Parathyroid adenoma (tissue), 2 donors: ENCODE results near the gene CSNK2A1.

Experiments used
- H2AFZ ChIP-seq: fragments of 300-600 bp; sonication (generic); one replicate; pipeline ENCODE4 v1.7.0; 2017; ENCODE audit warnings: antibody characterized with exemption, mild to moderate bottlenecking
- H3K27ac ChIP-seq: fragments of 300-600 bp; sonication (generic); one replicate; pipeline ENCODE4 v1.7.0; 2017
- H3K27me3 ChIP-seq: fragments of 300-600 bp; sonication (generic); one replicate; pipeline ENCODE4 v1.7.0; 2017; ENCODE audit warnings: low read length; ENCODE audit not compliant: control insufficient read depth, insufficient read depth
- H3K36me3 ChIP-seq: fragments of 300-600 bp; sonication (generic); one replicate; pipeline ENCODE4 v1.7.0; 2017; ENCODE audit warnings: low read length; ENCODE audit not compliant: control insufficient read depth, insufficient read depth
- H3K4me1 ChIP-seq: fragments of 300-600 bp; sonication (generic); one replicate; pipeline ENCODE4 v1.7.0; 2017; ENCODE audit warnings: control low read depth
- H3K4me2 ChIP-seq: fragments of 300-600 bp; sonication (generic); one replicate; pipeline ENCODE4 v1.7.0; 2017; ENCODE audit warnings: low read length
- H3K4me3 ChIP-seq: fragments of 300-600 bp; sonication (generic); one replicate; pipeline ENCODE4 v1.7.0; 2017; ENCODE audit warnings: low read depth, low read length
- H3K79me2 ChIP-seq: fragments of 300-600 bp; sonication (generic); one replicate; pipeline ENCODE4 v1.7.0; 2017; ENCODE audit warnings: control low read depth
- H3K9ac ChIP-seq: fragments of 300-600 bp; sonication (generic); one replicate; pipeline ENCODE4 v1.7.0; 2017; ENCODE audit warnings: mild to moderate bottlenecking
- H3K9me3 ChIP-seq: fragments of 300-600 bp; sonication (generic); one replicate; pipeline ENCODE4 v1.7.0; 2017; ENCODE audit warnings: low read length; ENCODE audit not compliant: control insufficient read depth
- CTCF ChIP-seq: fragments of 300-600 bp; sonication (generic); IDR thresholded peaks from one replicate; pipeline ENCODE4 v1.7.0; 2017; ENCODE audit warnings: antibody characterized with exemption, mild to moderate bottlenecking
- donor health status: primary hyperparathyroidism.

CSNK2A1 gene

GRCh38 chr20:507761-508332 is 35.7 kb downstream of the CSNK2A1 start:
- Histone ChIP-seq H3K9me3 (no peaks in the 10 kb centered on the region), H3K27ac (no peak overlapping the region), H3K36me3 (no peaks in the 10 kb centered on the region), H2AFZ (no peak overlapping the region), H3K27me3 (no peaks in the 10 kb centered on the region), H3K79me2 (peaks cover 5% of the 10 kb centered on the region), H3K4me1 (peaks cover 5% of the 10 kb centered on the region), H3K4me3 (no peak overlapping the region), H3K4me2 (no peak overlapping the region), H3K9ac (no peak overlapping the region)
- no peak for TF ChIP-seq CTCF

GRCh38 chr20:507006-507758 is 36.4 kb downstream of the CSNK2A1 start:
- H3K9ac ChIP-seq = no peak overlapping the region
- no peaks in the 10 kb centered on the region for H3K27me3 ChIP-seq
- H2AFZ ChIP-seq = no peak overlapping the region
- no peak overlapping the region for H3K4me3 ChIP-seq
- TF ChIP-seq CTCF = no peak
- peaks cover 5% of the 10 kb centered on the region for H3K4me1 ChIP-seq
- no peak overlapping the region for H3K4me2 ChIP-seq
- no peaks in the 10 kb centered on the region for H3K36me3 ChIP-seq
- H3K79me2 ChIP-seq = peaks cover 5% of the 10 kb centered on the region
- no peak overlapping the region for H3K27ac ChIP-seq
- no peaks in the 10 kb centered on the region for H3K9me3 ChIP-seq

GRCh38 chr20:504632-505075 is 38.9 kb downstream of the CSNK2A1 start:
- no peak overlapping the region for H3K4me3 ChIP-seq
- H3K27me3 ChIP-seq = no peaks in the 10 kb centered on the region
- H2AFZ ChIP-seq = no peak overlapping the region
- H3K79me2 ChIP-seq = no peaks in the 10 kb centered on the region
- no peaks in the 10 kb centered on the region for H3K9me3 ChIP-seq
- peaks cover 5% of the 10 kb centered on the region for H3K4me1 ChIP-seq
- no peak overlapping the region for H3K4me2 ChIP-seq
- no peak for TF ChIP-seq CTCF
- H3K9ac ChIP-seq = no peak overlapping the region
- no peaks in the 10 kb centered on the region for H3K36me3 ChIP-seq
- no peak overlapping the region for H3K27ac ChIP-seq

- Histone ChIP-seq H3K79me2 (no peaks in the 10 kb centered on the region), H3K4me2 (no peak overlapping the region), H2AFZ (no peak overlapping the region), H3K27me3 (no peaks in the 10 kb centered on the region), H3K36me3 (no peaks in the 10 kb centered on the region), H3K4me3 (no peak overlapping the region), H3K9ac (no peak overlapping the region), H3K9me3 (no peaks in the 10 kb centered on the region), H3K4me1 (no peaks in the 10 kb centered on the region), H3K27ac (no peak overlapping the region)
- TF ChIP-seq CTCF = no peak
These were observed 40.4 kb downstream of the CSNK2A1 start for GRCh38 chr20:503048-503737.
